Hepatocyte (in vitro differentiated cells): Measurements from ENCODE around the gene LCLAT1.

Source experiments
- CTCF ChIP-seq: fragments of 200-600 bp; sonication (generic); IDR thresholded peaks from 2 replicates; pipeline ENCODE4 v1.5.1; 2016; ENCODE audit warnings: antibody characterized with exemption, mild to moderate bottlenecking; ENCODE audit not compliant: poor library complexity
- EZH2 ChIP-seq: fragments of 200-600 bp; sonication (generic); IDR thresholded peaks from 2 replicates; pipeline ENCODE4 v1.6.1; 2016; ENCODE audit warnings: antibody characterized with exemption, mild to moderate bottlenecking, borderline replicate concordance
- EZH2phosphoT487 ChIP-seq: fragments of 200-600 bp; sonication (generic); IDR thresholded peaks from one replicate; pipeline ENCODE4 v1.6.1; 2018; ENCODE audit warnings: antibody characterized with exemption, mild to moderate bottlenecking, low read depth, moderate library complexity; ENCODE audit not compliant: unreplicated experiment, severe bottlenecking

GRCh38 chr2:30454571-30454970 is 7.5 kb downstream of the LCLAT1 start:
- TF ChIP-seq CTCF (no peak), EZH2phosphoT487 (no peak), EZH2 (no peak)
